NT2/D1 (cell line): ENCODE results near the gene REN.

Experiments used
- DNase-seq: peaks from one replicate; pipeline ENCODE4 v3.0.0-alpha.2; 2011; ENCODE audit warnings: low read depth, low spot score
- H3K27me3 ChIP-seq: 2 replicates; pipeline ENCODE4 v1.6.0; 2011; ENCODE audit warnings: mild to moderate bottlenecking; ENCODE audit not compliant: insufficient read length, insufficient read depth
- H3K36me3 ChIP-seq: 2 replicates; pipeline ENCODE4 v1.6.1; 2011; ENCODE audit warnings: mild to moderate bottlenecking, low read length, mixed read lengths; ENCODE audit not compliant: insufficient read depth, insufficient read length
- H3K4me1 ChIP-seq: 2 replicates; pipeline ENCODE4 v1.5.1; 2011; ENCODE audit not compliant: insufficient read depth, insufficient read length
- H3K4me3 ChIP-seq: 2 replicates; pipeline ENCODE4 v1.5.1; 2011; ENCODE audit warnings: low read depth; ENCODE audit not compliant: insufficient read length
- H3K9ac ChIP-seq: 2 replicates; pipeline ENCODE4 v1.6.0; 2011; ENCODE audit warnings: low read depth; ENCODE audit not compliant: insufficient read length
- H3K9me3 ChIP-seq: 2 replicates; pipeline ENCODE4 v1.5.1; 2011; ENCODE audit warnings: mild to moderate bottlenecking, low read length; ENCODE audit not compliant: insufficient read depth
- SUZ12 ChIP-seq: IDR thresholded peaks from 2 replicates; pipeline ENCODE4 v1.6.1; 2011; ENCODE audit not compliant: insufficient read length, insufficient read depth; ENCODE audit errors: extremely low read depth
- YY1 ChIP-seq: IDR thresholded peaks from 2 replicates; pipeline ENCODE4 v1.6.1; 2011; ENCODE audit not compliant: insufficient read length, insufficient read depth
- ZNF274 ChIP-seq: IDR thresholded peaks from 2 replicates; pipeline ENCODE4 v1.6.1; 2011; ENCODE audit warnings: mild to moderate bottlenecking, low read depth, low read length

The REN gene

GRCh38 chr1:204190212-204191211 is 24.4 kb upstream of the REN start:
- peaks cover 7% of the 10 kb centered on the region for H3K4me1 ChIP-seq
- DNase-seq: no peak
- TF ChIP-seq SUZ12 (no peak), ZNF274 (no peak), YY1 (no peak)
- H3K36me3 ChIP-seq: no peaks in the 10 kb centered on the region
- no peak overlapping the region for H3K9ac ChIP-seq
- H3K9me3 ChIP-seq: no peaks in the 10 kb centered on the region
- peak overlapping the region; percentile 10 for H3K4me3 ChIP-seq
- H3K27me3 ChIP-seq: peaks cover 66% of the 10 kb centered on the region

- H3K36me3 ChIP-seq: no peaks in the 10 kb centered on the region
- H3K27me3 ChIP-seq: peaks cover 66% of the 10 kb centered on the region
- H3K9me3 ChIP-seq: no peaks in the 10 kb centered on the region
- TF ChIP-seq ZNF274 (no peak), YY1 (no peak), SUZ12 (no peak)
- no peaks in the 10 kb centered on the region for H3K4me1 ChIP-seq
- no peak for DNase-seq
- no peak overlapping the region for H3K4me3 ChIP-seq
- no peak overlapping the region for H3K9ac ChIP-seq
These were observed 23.0 kb upstream of the REN start for GRCh38 chr1:204188959-204189639.

- Histone ChIP-seq H3K4me3 (no peak overlapping the region), H3K36me3 (no peaks in the 10 kb centered on the region), H3K9me3 (no peaks in the 10 kb centered on the region), H3K9ac (no peak overlapping the region), H3K4me1 (no peaks in the 10 kb centered on the region), H3K27me3 (peaks cover 45% of the 10 kb centered on the region)
- no peak for DNase-seq
- no peak for TF ChIP-seq YY1
- no peak for TF ChIP-seq SUZ12
- TF ChIP-seq ZNF274: no peak
These were observed 20.5 kb upstream of the REN start for GRCh38 chr1:204186597-204186996.

- Histone ChIP-seq H3K36me3 (no peaks in the 10 kb centered on the region), H3K9ac (no peak overlapping the region), H3K4me3 (no peak overlapping the region), H3K27me3 (no peaks in the 10 kb centered on the region), H3K9me3 (peaks cover 27% of the 10 kb centered on the region), H3K4me1 (no peaks in the 10 kb centered on the region)
- TF ChIP-seq YY1: no peak
- no peak for TF ChIP-seq SUZ12
- no peak for TF ChIP-seq ZNF274
- no peak for DNase-seq
These were observed 15.0 kb upstream of the REN start for GRCh38 chr1:204181116-204181515.

GRCh38 chr1:204180133-204180532 is 14.0 kb upstream of the REN start:
- peaks cover 27% of the 10 kb centered on the region for H3K9me3 ChIP-seq
- H3K27me3 ChIP-seq: peaks cover 5% of the 10 kb centered on the region
- H3K36me3 ChIP-seq: no peaks in the 10 kb centered on the region
- H3K9ac ChIP-seq: no peak overlapping the region
- no peaks in the 10 kb centered on the region for H3K4me1 ChIP-seq
- TF ChIP-seq ZNF274 (no peak), YY1 (no peak), SUZ12 (no peak)
- DNase-seq: no peak
- no peak overlapping the region for H3K4me3 ChIP-seq

- no peak for DNase-seq
- Histone ChIP-seq H3K27me3 (peaks cover 7% of the 10 kb centered on the region), H3K9me3 (peaks cover 27% of the 10 kb centered on the region), H3K36me3 (no peaks in the 10 kb centered on the region), H3K9ac (no peak overlapping the region), H3K4me1 (no peaks in the 10 kb centered on the region), H3K4me3 (no peak overlapping the region)
- no peak for TF ChIP-seq YY1
- no peak for TF ChIP-seq SUZ12
- no peak for TF ChIP-seq ZNF274
These were observed 12.5 kb upstream of the REN start for GRCh38 chr1:204178487-204179281.
